HEK293T (cell line): Measurements from ENCODE around the gene CNBP.

Experiments used
- ELF4 ChIP-seq: fragments of 450-650 bp; IDR thresholded peaks from 2 replicates; pipeline ENCODE4 v1.6.1; 2017; ENCODE audit warnings: antibody characterized with exemption
- FOXK2 ChIP-seq: fragments of 450-650 bp; IDR thresholded peaks from 2 replicates; pipeline ENCODE4 v1.6.1; 2016; ENCODE audit warnings: mild to moderate bottlenecking
- FOXM1 ChIP-seq: fragments of 450-650 bp; IDR thresholded peaks from 2 replicates; pipeline ENCODE4 v1.6.1; 2017; ENCODE audit warnings: mild to moderate bottlenecking, borderline replicate concordance
- HDGF ChIP-seq: fragments of 450-650 bp; IDR thresholded peaks from 2 replicates; pipeline ENCODE4 v1.6.1; 2017; ENCODE audit warnings: antibody characterized with exemption, borderline replicate concordance
- L3MBTL2 ChIP-seq: fragments of 450-650 bp; conservative IDR thresholded peaks from 2 replicates; pipeline ENCODE4 v1.6.1; 2016; ENCODE audit warnings: mild to moderate bottlenecking
- NFRKB ChIP-seq: fragments of 450-650 bp; IDR thresholded peaks from 2 replicates; pipeline ENCODE4 v1.6.1; 2016; ENCODE audit warnings: mild to moderate bottlenecking, moderate library complexity
- SP1 ChIP-seq: fragments of 450-650 bp; IDR thresholded peaks from 2 replicates; pipeline ENCODE4 v1.6.1; 2017
- SUZ12 ChIP-seq: fragments of 450-650 bp; IDR thresholded peaks from 2 replicates; pipeline ENCODE4 v1.6.1; 2016; ENCODE audit warnings: mild to moderate bottlenecking
- TARDBP ChIP-seq: fragments of 450-650 bp; IDR thresholded peaks from 2 replicates; pipeline ENCODE4 v1.6.1; 2016

- TF ChIP-seq HDGF (no peak), SP1 (no peak), SUZ12 (no peak), ELF4 (no peak), TARDBP (no peak), FOXK2 (no peak), NFRKB (no peak), FOXM1 (no peak), L3MBTL2 (no peak)
These were observed 3.2 kb downstream of the CNBP start for GRCh38 chr3:129180461-129180860.
